NB4 (cell line): Measurements from ENCODE around the gene PPP1R37.

ENCODE experiments used
- DNase-seq: peaks from one replicate; pipeline ENCODE4 v3.0.0; 2010; ENCODE audit warnings: low read depth
- H3K4me3 ChIP-seq: one replicate; pipeline ENCODE4 v1.5.1; 2011; ENCODE audit warnings: mild to moderate bottlenecking, low read depth, low read length, moderate library complexity
- CTCF ChIP-seq: IDR thresholded peaks from one replicate; pipeline ENCODE4 v1.5.1; 2012; ENCODE audit warnings: low read depth, low read length
- MAX ChIP-seq: IDR thresholded peaks from 2 replicates; pipeline ENCODE4 v1.6.1; 2011; ENCODE audit warnings: low read depth, low read length
- MYC ChIP-seq: IDR thresholded peaks from 2 replicates; pipeline ENCODE4 v1.6.1; 2011; ENCODE audit warnings: low read depth, low read length
- POLR2A ChIP-seq: IDR thresholded peaks from 2 replicates; pipeline ENCODE4 v1.6.1; 2011; ENCODE audit warnings: mild to moderate bottlenecking; ENCODE audit not compliant: insufficient read length; ENCODE audit errors: extremely low read depth

Gene PPP1R37

GRCh38 chr19:45098521-45099466, 5.8 kb downstream of the PPP1R37 start:
- H3K4me3 ChIP-seq, result no peak overlapping the region

GRCh38 chr19:45099467-45100191, 6.7 kb downstream of the PPP1R37 start:
- no peak for TF ChIP-seq MYC
- no peak for TF ChIP-seq CTCF
- TF ChIP-seq POLR2A, result no peak
- no peak for TF ChIP-seq MAX
- no peak overlapping the region for H3K4me3 ChIP-seq
- DNase-seq, result no peak

More at GRCh38 chr19:45098521-45099466, 5.8 kb downstream of the PPP1R37 start:
- no peak for TF ChIP-seq MAX
- no peak for TF ChIP-seq MYC
- TF ChIP-seq CTCF, result no peak
- TF ChIP-seq POLR2A, result no peak
- no peak for DNase-seq

- DNase-seq, result no peak
- no peak overlapping the region for H3K4me3 ChIP-seq
- TF ChIP-seq MYC (no peak), POLR2A (no peak)
Observed at GRCh38 chr19:45100201-45100600, 7.2 kb downstream of the PPP1R37 start.

GRCh38 chr19:45100846-45101252, 7.9 kb downstream of the PPP1R37 start:
- no peak for TF ChIP-seq MYC
- no peak for TF ChIP-seq CTCF
- TF ChIP-seq POLR2A, result no peak
- TF ChIP-seq MAX, result no peak
- H3K4me3 ChIP-seq, result no peak overlapping the region
- no peak for DNase-seq

- H3K4me3 ChIP-seq, result no peak overlapping the region
- no peak for TF ChIP-seq MAX
- no peak for TF ChIP-seq MYC
- no peak for TF ChIP-seq POLR2A
- no peak for TF ChIP-seq CTCF
Observed at GRCh38 chr19:45101806-45102205, 8.8 kb downstream of the PPP1R37 start.

GRCh38 chr19:45102481-45102880, 9.5 kb downstream of the PPP1R37 start:
- no peak for DNase-seq
- no peak overlapping the region for H3K4me3 ChIP-seq
- TF ChIP-seq POLR2A (no peak), MYC (no peak), CTCF (no peak), MAX (no peak)

More at GRCh38 chr19:45101806-45102205, 8.8 kb downstream of the PPP1R37 start:
- DNase-seq, result no peak
